Adrenal gland (tissue), 12 donors: Measurements from ENCODE around the gene COL26A1. TPM values are rescaled to one million over a fixed set of nuclear protein-coding genes. Genes with fewer than 3 reads are reported as not detected.

Experiments
- DNase-seq, 7 donors: peaks; one replicate each; pipeline ENCODE4 v3.0.0-alpha.2; 2019 to 2020
- H3K27ac ChIP-seq, 5 donors: fragments of 200-600 bp; sonication (generic) in 4 of 5; 1 replicate in 3 of 5; 2 replicates in 2 of 5; pipeline versions ENCODE4 v1.5.1 to v1.8.0; 2016 to 2020; ENCODE audit warnings: mild to moderate bottlenecking in 1 of 5
- H3K27me3 ChIP-seq: fragments of 200-600 bp; 2 replicates; pipeline ENCODE4 v1.8.0; 2021
- H3K36me3 ChIP-seq, 2 donors: fragments of 200-600 bp; replicated peaks in 1 of 2; 1 replicate in 1 of 2; 2 replicates in 1 of 2; pipeline versions ENCODE4 v1.5.1 to v1.8.0; 2018 to 2022
- H3K4me1 ChIP-seq, 2 donors: fragments of 200-600 bp; replicated peaks in 1 of 2; 1 replicate in 1 of 2; 2 replicates in 1 of 2; pipeline versions ENCODE4 v1.5.1 to v1.8.0; 2018 to 2021
- H3K4me3 ChIP-seq, 4 donors: fragments of 200-600 bp; sonication (generic) in 3 of 4; one replicate each; pipeline ENCODE4 v1.5.1; 2016 to 2018
- H3K9me3 ChIP-seq, 3 donors: fragments of 200-600 bp; sonication (generic) in 1 of 3; replicated peaks in 1 of 3; 1 replicate in 2 of 3; 2 replicates in 1 of 3; pipeline versions ENCODE4 v1.5.1 to v1.8.0; 2016 to 2021
- POLR2A ChIP-seq, 2 donors: fragments of 450-650 bp; IDR thresholded peaks; one replicate each; pipeline ENCODE4 v1.6.1; 2017; ENCODE audit warnings: antibody characterized with exemption in 2 of 2, mild to moderate bottlenecking in 2 of 2, moderate library complexity in 1 of 2
- WGBS, 4 donors: extraction: QIAGEN DNeasy Blood & Tissue Kit in 2 of 4; methylation state at CpG; one replicate each; pipeline versions ENCODE4 v1.1.5 to v1.1.7; 2013 to 2017; 5-methylcytosine and 5-hydroxymethylcytosine counted together
- intact Hi-C, 2 donors: fragments of 100-400 bp; cut with DNase I; formaldehyde crosslinking; loops; one replicate each; pipeline versions ENCODE4 v1.14.1 to v1.15.0; 2022 to 2023
- polyA plus RNA-seq, 3 donors: library from polyadenylated mRNA; stranded (reverse); fragments of 200-250 nt in 2 of 3; fragments of 350-450 nt in 1 of 3; fragmentation: Illumina TruSeq in 1 of 3; extraction: RNeasy Lipid Tissue Mini Kit (QIAGEN cat#74804) in 1 of 3; gene quantifications; one replicate each; pipeline ENCODE4 v1.2.3, GENCODE V29; 2013 to 2014
- total RNA-seq, 9 donors: library from RNA; depleted of rRNA in 4 of 9; stranded (reverse); fragments of >200 nt in 4 of 9; fragments of 120-200 nt in 1 of 9; fragmentation: NEBNext Ultra II Directional in 1 of 9; extraction: Animal tissue kit (Norgen Biotek cat#: 25700) in 1 of 9; gene quantifications; one replicate each; pipeline versions ENCODE4 v1.1.0 to v1.2.4, GENCODE V29; 2013 to 2023
- TF ChIP-seq, protein P1 (sequence below), 6 experiments: fragments of 450-650 bp in 4 of 6; fragments of 200-600 bp in 2 of 6; sonication (generic) in 1 of 6; IDR thresholded peaks; 1 replicate in 5 of 6; 2 replicates in 1 of 6; pipeline versions ENCODE4 v1.5.1 to v1.8.0; 2016 to 2021; ENCODE audit warnings: antibody characterized with exemption in 6 of 6, mild to moderate bottlenecking in 2 of 6, moderate library complexity in 1 of 6
- donor health status: healthy with polysubstance abuse.
- donor health status: Bipolar disorder and iron deficiency.
- donor health status: DM: yes; HTN: yes; CAD: no.
- donor health status: DM: no; HTN: no; CAD: no.
- donor health status: DM: no; HTN: no; CAD: no.
- donor health status: DM: yes; HTN: yes; CAD: no.

The COL26A1 gene
- total and polyA plus RNA-seq, 12 donors: 0.64 to 18.8 (median 4.6) TPM

- WGBS, 4 donors: 72 to 92% (median 90%) methylated on average over 6 to 8 of the region's 8 CpGs
- TF ChIP-seq, protein P1, sequence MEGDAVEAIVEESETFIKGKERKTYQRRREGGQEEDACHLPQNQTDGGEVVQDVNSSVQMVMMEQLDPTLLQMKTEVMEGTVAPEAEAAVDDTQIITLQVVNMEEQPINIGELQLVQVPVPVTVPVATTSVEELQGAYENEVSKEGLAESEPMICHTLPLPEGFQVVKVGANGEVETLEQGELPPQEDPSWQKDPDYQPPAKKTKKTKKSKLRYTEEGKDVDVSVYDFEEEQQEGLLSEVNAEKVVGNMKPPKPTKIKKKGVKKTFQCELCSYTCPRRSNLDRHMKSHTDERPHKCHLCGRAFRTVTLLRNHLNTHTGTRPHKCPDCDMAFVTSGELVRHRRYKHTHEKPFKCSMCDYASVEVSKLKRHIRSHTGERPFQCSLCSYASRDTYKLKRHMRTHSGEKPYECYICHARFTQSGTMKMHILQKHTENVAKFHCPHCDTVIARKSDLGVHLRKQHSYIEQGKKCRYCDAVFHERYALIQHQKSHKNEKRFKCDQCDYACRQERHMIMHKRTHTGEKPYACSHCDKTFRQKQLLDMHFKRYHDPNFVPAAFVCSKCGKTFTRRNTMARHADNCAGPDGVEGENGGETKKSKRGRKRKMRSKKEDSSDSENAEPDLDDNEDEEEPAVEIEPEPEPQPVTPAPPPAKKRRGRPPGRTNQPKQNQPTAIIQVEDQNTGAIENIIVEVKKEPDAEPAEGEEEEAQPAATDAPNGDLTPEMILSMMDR (IDR thresholded peaks at IDR 0.05): no peak
- TF ChIP-seq POLR2A (IDR thresholded peaks at IDR 0.05): no peak
These were observed 171.5 kb downstream of the COL26A1 start for GRCh38 chr7:101534015-101534803.

DNA sequence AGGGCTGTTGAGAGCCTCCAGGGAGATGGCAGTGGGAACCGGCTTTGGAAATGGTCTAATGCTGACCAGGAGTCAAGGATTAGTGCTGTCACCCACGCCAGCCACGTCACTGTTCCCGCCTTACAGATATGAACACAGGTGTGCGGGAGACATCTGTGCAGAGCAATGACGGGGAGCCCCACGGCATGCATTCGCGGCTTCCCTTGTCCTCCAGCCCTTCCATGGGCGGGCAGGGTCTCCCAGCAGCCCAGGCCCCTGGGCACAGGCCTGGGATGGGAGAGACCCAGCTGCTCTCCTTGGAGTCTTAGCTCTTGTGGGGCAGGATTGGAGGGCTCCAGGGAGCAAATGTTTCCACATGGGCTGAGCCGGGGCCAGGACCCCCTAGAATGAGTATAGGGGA lies 172.2 kb downstream of the COL26A1 start:
- TF ChIP-seq POLR2A (IDR thresholded peaks at IDR 0.05): no peak
- TF ChIP-seq, protein P1 (IDR thresholded peaks at IDR 0.05): no peak
- intact Hi-C loops: loop anchor here in 1 of 2 donors (10.0 kb wide), 1 partner anchor 170 kb away; the partner anchor contains the start of gene COL26A1
- Histone ChIP-seq H3K9me3 (no peaks in the 10 kb centered on the region), H3K27me3 (no peaks in the 10 kb centered on the region), H3K4me1 (peaks cover 10 to 13% of the 10 kb centered on the region in 2 donors), H3K36me3 (no peaks in the 10 kb centered on the region), H3K27ac (no peak overlapping the region), H3K4me3 (no peak overlapping the region)
- WGBS, 4 donors: 92 to 97% (median 94%) methylated on average over 11 of the region's 11 CpGs; no CpG with 5 or more reads in 1 of the 4 donors
- no peak for DNase-seq

More at GRCh38 chr7:101534015-101534803, 171.5 kb downstream of the COL26A1 start:
- H3K9me3 ChIP-seq: no peaks in the 10 kb centered on the region
- H3K27me3 ChIP-seq: no peaks in the 10 kb centered on the region
- intact Hi-C loops: loop anchor here in 1 of 2 donors (10.0 kb wide), 1 partner anchor 169 kb away; the partner anchor contains the start of gene COL26A1
- H3K27ac ChIP-seq: no peak overlapping the region
- no peaks in the 10 kb centered on the region for H3K36me3 ChIP-seq
- DNase-seq: no peak
- no peak overlapping the region for H3K4me3 ChIP-seq
- peaks cover 10 to 13% of the 10 kb centered on the region in 2 donors for H3K4me1 ChIP-seq

GRCh38 chr7:101535351-101535751 lies 172.7 kb downstream of the COL26A1 start:
- DNase-seq: peak in 6 of 7 donors; percentile 22 to 53 (median 41)
- no peaks in the 10 kb centered on the region for H3K27me3 ChIP-seq
- intact Hi-C loops: loop anchor here in 1 of 2 donors (10.0 kb wide), 1 partner anchor 171 kb away; the partner anchor contains the start of gene COL26A1
- H3K36me3 ChIP-seq: no peaks in the 10 kb centered on the region
- H3K27ac ChIP-seq: no peak overlapping the region
- WGBS, 4 donors: 31 to 72% (median 36%) methylated on average over 3 to 7 of the region's 7 CpGs; no CpG with 5 or more reads in 1 of the 4 donors
- TF ChIP-seq POLR2A (IDR thresholded peaks at IDR 0.05): no peak
- TF ChIP-seq, protein P1 (IDR thresholded peaks at IDR 0.05): no peak
- H3K9me3 ChIP-seq: no peaks in the 10 kb centered on the region
- no peak overlapping the region for H3K4me3 ChIP-seq
- H3K4me1 ChIP-seq: peaks cover 10 to 13% of the 10 kb centered on the region in 2 donors

GRCh38 chr7:101536232-101536631 lies 173.6 kb downstream of the COL26A1 start:
- H3K27ac ChIP-seq: peak overlapping the region in 1 of 5 donors; percentile 48
- WGBS, 4 donors: 25 to 60% (median 37%) methylated on average over 1 to 6 of the region's 6 CpGs
- intact Hi-C loops: loop anchor here in 1 of 2 donors (10.0 kb wide), 1 partner anchor 171 kb away; the partner anchor contains the start of gene COL26A1
- no peak overlapping the region for H3K4me3 ChIP-seq
- TF ChIP-seq, protein P1 (IDR thresholded peaks at IDR 0.05): no peak
- no peak for TF ChIP-seq POLR2A (IDR thresholded peaks at IDR 0.05)
- H3K27me3 ChIP-seq: no peaks in the 10 kb centered on the region
- H3K36me3 ChIP-seq: no peaks in the 10 kb centered on the region
- peaks cover 10 to 13% of the 10 kb centered on the region in 2 donors for H3K4me1 ChIP-seq
- DNase-seq: peak; percentile 32 to 86 (median 79)
- H3K9me3 ChIP-seq: no peaks in the 10 kb centered on the region
